Breast epithelium (tissue), 4 donors: ENCODE results near the gene UMAD1. TPM values are rescaled to one million over a fixed set of nuclear protein-coding genes. Genes with fewer than 3 reads are reported as not detected.

Experiments
- DNase-seq, 2 donors: peaks; one replicate each; pipeline ENCODE4 v3.0.0-alpha.2; 2019; ENCODE audit warnings: low spot score in 2 of 2
- H3K27ac ChIP-seq, 2 donors: fragments of 200-600 bp; sonication (generic) in 1 of 2; one replicate each; pipeline ENCODE4 v1.5.1; 2016 to 2019; ENCODE audit warnings: mild to moderate bottlenecking in 1 of 2
- H3K27me3 ChIP-seq, 2 donors: fragments of 200-600 bp; sonication (generic) in 1 of 2; one replicate each; pipeline versions ENCODE4 v1.5.1 to v1.6.0; 2017 to 2019; ENCODE audit warnings: control low read depth in 1 of 2, mild to moderate bottlenecking in 1 of 2
- H3K36me3 ChIP-seq: fragments of 200-600 bp; one replicate; pipeline ENCODE4 v1.5.1; 2019
- H3K4me1 ChIP-seq, 2 donors: fragments of 200-600 bp; sonication (generic); one replicate each; pipeline ENCODE4 v1.5.1; 2016 to 2019; ENCODE audit warnings: control low read depth in 1 of 2
- H3K4me3 ChIP-seq, 3 donors: fragments of 200-600 bp; sonication (generic); 1 replicate in 2 of 3; 2 replicates in 1 of 3; pipeline ENCODE4 v1.5.1; 2016 to 2019; ENCODE audit warnings: mild to moderate bottlenecking in 3 of 3, moderate library complexity in 2 of 3
- H3K9me3 ChIP-seq, 2 donors: fragments of 200-600 bp; sonication (generic) in 1 of 2; one replicate each; pipeline ENCODE4 v1.5.1; 2016 to 2019; ENCODE audit warnings: control low read depth in 1 of 2
- CTCF ChIP-seq, 3 donors: fragments of 450-650 bp; IDR thresholded peaks; one replicate each; pipeline ENCODE4 v1.5.1; 2016 to 2017; ENCODE audit warnings: antibody characterized with exemption in 3 of 3, mild to moderate bottlenecking in 3 of 3, moderate library complexity in 3 of 3
- POLR2A ChIP-seq: fragments of 450-650 bp; IDR thresholded peaks from one replicate; pipeline ENCODE4 v1.6.1; 2016; ENCODE audit warnings: antibody characterized with exemption, mild to moderate bottlenecking, moderate library complexity
- POLR2AphosphoS5 ChIP-seq, 3 donors: sonication (generic); formaldehyde crosslinking; IDR thresholded peaks; one replicate each; pipeline ENCODE4 v1.6.1; 2017; ENCODE audit warnings: antibody characterized with exemption in 3 of 3
- intact Hi-C: fragments of 100-400 bp; cut with DNase I; formaldehyde crosslinking; loops from one replicate; pipeline ENCODE4 v1.15.1; 2023; ENCODE audit warnings: low total_unique reads
- total RNA-seq, 3 donors: library from RNA; depleted of rRNA; stranded (reverse); fragments of >200 nt; gene quantifications; one replicate each; pipeline ENCODE4 v1.1.0, GENCODE V29; 2016

The UMAD1 gene
- total RNA-seq, 3 donors from 2014 or later = 13.6 to 25.6 (median 17.7) TPM

- TF ChIP-seq POLR2A = no peak
- no peak for TF ChIP-seq CTCF (IDR thresholded peaks at IDR 0.05)
- TF ChIP-seq POLR2AphosphoS5 (IDR thresholded peaks at IDR 0.05) = no peak
- Histone ChIP-seq H3K27me3 (no peaks in the 10 kb centered on the region), H3K4me3 (no peak overlapping the region), H3K36me3 (no peaks in the 10 kb centered on the region), H3K27ac (no peak overlapping the region), H3K4me1 (peaks cover 0 to 9% of the 10 kb centered on the region in 2 donors), H3K9me3 (no peaks in the 10 kb centered on the region)
- no peak for DNase-seq
- intact Hi-C loops = no loop called here
These were observed 66.1 kb downstream of the UMAD1 start for GRCh38 chr7:7706556-7707172.

GRCh38 chr7:7707246-7707645 lies 66.7 kb downstream of the UMAD1 start:
- H3K36me3 ChIP-seq = no peaks in the 10 kb centered on the region
- H3K27ac ChIP-seq = no peak overlapping the region
- H3K4me1 ChIP-seq = peaks cover 0 to 9% of the 10 kb centered on the region in 2 donors
- H3K4me3 ChIP-seq = no peak overlapping the region
- H3K9me3 ChIP-seq = no peaks in the 10 kb centered on the region
- DNase-seq = no peak
- intact Hi-C loops = no loop called here
- TF ChIP-seq POLR2AphosphoS5 (IDR thresholded peaks at IDR 0.05) (no peak), CTCF (IDR thresholded peaks at IDR 0.05) (no peak), POLR2A (no peak)
- no peaks in the 10 kb centered on the region for H3K27me3 ChIP-seq

DNA sequence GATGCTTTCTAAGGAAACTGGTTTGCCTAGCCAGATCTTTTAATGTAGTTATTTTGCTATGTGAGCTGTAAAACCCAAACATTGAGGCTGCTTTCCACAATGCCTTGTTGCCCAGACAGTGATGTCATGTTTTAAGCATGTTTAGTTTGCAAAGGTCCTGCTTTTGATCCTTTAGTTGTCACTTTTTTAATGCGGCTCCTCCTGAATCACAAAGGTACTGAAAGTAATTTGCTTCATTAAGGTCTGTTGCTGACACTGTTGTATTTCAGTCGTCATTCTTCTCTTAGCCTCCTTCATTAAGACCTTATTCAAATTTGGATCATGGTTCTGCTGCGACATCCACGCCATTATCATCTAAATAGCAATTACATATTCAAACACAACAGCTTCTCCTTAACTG lies 67.3 kb downstream of the UMAD1 start:
- H3K36me3 ChIP-seq = no peaks in the 10 kb centered on the region
- DNase-seq = no peak
- no peak overlapping the region for H3K4me3 ChIP-seq
- H3K27ac ChIP-seq = no peak overlapping the region
- H3K9me3 ChIP-seq = no peaks in the 10 kb centered on the region
- H3K4me1 ChIP-seq = peaks cover 0 to 9% of the 10 kb centered on the region in 2 donors
- no peaks in the 10 kb centered on the region for H3K27me3 ChIP-seq
- intact Hi-C loops = no loop called here
- no peak for TF ChIP-seq POLR2A
- TF ChIP-seq POLR2AphosphoS5 (IDR thresholded peaks at IDR 0.05) = no peak
- no peak for TF ChIP-seq CTCF (IDR thresholded peaks at IDR 0.05)

GRCh38 chr7:7709291-7709690 lies 68.7 kb downstream of the UMAD1 start:
- H3K36me3 ChIP-seq = no peaks in the 10 kb centered on the region
- no peak for DNase-seq
- TF ChIP-seq CTCF (IDR thresholded peaks at IDR 0.05) (no peak), POLR2A (no peak), POLR2AphosphoS5 (IDR thresholded peaks at IDR 0.05) (no peak)
- H3K9me3 ChIP-seq = no peaks in the 10 kb centered on the region
- no peak overlapping the region for H3K4me3 ChIP-seq
- H3K4me1 ChIP-seq = peaks cover 0 to 9% of the 10 kb centered on the region in 2 donors
- no peak overlapping the region for H3K27ac ChIP-seq
- H3K27me3 ChIP-seq = no peaks in the 10 kb centered on the region
- intact Hi-C loops = no loop called here

GRCh38 chr7:7710469-7710868 lies 69.9 kb downstream of the UMAD1 start:
- intact Hi-C loops = no loop called here
- TF ChIP-seq CTCF (IDR thresholded peaks at IDR 0.05) = no peak
- TF ChIP-seq POLR2A = no peak
- no peak for TF ChIP-seq POLR2AphosphoS5 (IDR thresholded peaks at IDR 0.05)
- no peaks in the 10 kb centered on the region for H3K27me3 ChIP-seq
- no peak overlapping the region for H3K4me3 ChIP-seq
- no peaks in the 10 kb centered on the region for H3K36me3 ChIP-seq
- DNase-seq = no peak
- H3K4me1 ChIP-seq = peaks cover 0 to 9% of the 10 kb centered on the region in 2 donors
- H3K27ac ChIP-seq = no peak overlapping the region
- no peaks in the 10 kb centered on the region for H3K9me3 ChIP-seq
